HG03060 (cell line): ENCODE measurements around the gene NELFA.

Experiments
- ATAC-seq: cut with Tn5 transposase; IDR thresholded peaks from one replicate; pipeline ENCODE4 v1.9.1; 2021; ENCODE audit warnings: low read depth, moderate number of reproducible peaks; ENCODE audit not compliant: unreplicated experiment

Gene NELFA

DNA sequence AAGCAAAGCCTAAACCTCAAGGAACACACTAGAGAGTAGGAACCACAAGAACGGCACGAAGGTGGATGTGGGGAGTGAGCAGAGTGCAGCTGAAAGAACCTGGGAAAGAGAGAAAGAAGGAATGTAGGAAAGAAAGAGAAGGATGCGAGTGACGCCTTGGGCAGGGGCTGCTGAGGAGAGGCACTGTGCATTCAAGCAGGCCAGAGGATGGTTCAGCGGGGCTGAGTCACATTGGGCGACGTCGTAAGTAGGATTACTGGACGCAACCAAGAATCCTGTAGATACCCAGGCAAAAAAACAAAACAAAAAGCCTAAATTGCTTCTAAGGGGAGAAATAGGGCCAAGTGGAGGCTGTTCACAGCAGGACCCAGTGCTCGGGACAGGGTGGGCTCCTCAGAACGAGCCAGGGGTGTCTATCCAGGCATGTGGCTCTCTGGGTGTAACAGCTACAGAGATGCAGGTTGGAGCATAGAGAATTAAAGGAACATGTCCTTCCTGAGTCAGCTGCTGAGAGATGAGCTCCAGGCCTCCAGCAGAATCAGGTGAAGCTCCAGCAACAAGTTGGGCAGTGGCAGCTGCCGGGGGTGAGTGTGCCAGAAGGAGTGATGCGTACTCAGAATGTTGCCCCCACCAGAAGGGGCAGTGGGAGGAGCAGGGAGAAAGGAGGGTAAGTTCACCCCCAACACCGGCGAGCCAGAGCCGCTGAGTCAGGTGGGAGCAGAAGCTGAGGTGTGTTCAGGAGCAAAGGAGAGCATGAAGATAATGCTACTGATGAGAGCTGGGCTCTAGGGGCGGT lies 38.6 kb downstream of the NELFA start:
- no peak for ATAC-seq

DNA sequence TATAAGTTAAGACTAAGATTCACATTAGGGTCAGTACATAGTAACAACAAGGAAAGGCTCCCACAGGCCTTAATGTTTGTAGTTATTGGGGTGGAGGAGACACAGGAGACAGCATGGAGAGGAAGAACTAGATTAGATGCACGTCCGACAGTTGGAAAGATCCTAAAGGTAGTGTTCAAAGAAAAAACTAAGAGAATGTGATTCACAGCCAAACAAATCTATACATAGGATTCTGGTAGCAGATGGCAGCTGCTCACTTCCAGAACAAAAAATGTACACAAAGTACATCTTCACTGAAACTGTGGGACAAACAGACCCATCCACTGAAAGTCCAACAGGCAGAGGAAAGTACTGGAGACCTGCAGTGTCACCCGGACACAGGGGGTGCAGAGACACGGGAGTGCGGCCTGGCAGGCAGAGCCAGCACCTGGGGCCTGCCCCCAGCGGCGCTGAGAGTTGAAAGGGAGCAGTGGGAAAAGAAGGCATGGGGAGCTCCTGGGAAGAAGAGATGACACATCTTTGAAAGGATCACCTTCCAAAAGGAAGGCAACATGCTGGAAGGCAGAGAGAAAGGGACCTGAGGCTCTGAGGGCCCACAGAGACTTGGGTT lies 40.0 kb downstream of the NELFA start:
- no peak for ATAC-seq

DNA sequence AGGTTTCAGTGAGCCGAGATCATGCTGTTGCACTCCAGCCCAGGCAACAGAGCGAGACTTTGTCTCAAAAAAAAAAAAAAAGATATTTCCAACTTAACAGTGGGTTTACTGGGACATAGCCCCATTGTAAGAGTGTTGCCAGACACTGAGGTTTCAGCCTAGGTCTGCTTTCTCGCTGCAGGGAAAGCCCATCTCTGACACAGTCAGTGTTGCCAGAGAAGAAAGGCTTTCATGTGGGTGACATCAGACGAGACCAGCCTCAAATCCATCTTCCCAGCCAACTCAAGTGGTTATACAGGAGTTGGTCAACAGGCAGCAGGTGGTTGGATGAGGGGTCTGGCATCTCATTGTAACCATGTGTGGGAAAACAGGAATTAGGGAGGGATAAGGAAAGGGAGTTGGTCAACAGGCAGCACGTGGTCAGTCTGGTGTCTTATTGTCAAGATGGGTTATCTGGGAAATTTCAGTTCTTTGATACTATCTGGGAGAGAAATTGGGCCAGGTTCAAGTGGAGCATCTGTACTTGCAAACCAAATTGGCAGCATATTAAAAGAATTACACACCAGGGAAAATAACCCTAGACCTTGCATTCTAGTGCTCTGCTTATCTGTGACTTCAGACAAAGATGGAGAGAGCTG lies 41.1 kb downstream of the NELFA start:
- ATAC-seq = no peak

DNA sequence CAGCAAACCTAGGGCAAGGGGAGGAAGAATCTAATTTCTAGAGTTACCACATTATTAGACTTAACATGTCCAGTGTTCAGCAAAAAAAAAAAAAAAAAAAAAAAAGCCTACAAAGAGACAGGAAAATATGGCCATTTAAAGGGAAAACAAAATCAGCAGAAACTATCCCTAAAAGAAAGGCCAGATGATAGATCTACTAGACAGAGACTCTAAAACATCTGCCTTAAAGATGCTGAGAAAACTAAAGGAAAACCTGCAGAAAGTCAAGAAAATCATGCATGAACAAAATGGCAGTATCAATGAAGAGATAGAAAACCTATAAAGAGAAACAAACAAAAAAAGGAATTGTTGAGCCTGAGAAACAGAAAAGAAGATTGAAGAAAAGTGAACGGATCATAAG lies 43.8 kb downstream of the NELFA start:
- ATAC-seq = no peak

DNA sequence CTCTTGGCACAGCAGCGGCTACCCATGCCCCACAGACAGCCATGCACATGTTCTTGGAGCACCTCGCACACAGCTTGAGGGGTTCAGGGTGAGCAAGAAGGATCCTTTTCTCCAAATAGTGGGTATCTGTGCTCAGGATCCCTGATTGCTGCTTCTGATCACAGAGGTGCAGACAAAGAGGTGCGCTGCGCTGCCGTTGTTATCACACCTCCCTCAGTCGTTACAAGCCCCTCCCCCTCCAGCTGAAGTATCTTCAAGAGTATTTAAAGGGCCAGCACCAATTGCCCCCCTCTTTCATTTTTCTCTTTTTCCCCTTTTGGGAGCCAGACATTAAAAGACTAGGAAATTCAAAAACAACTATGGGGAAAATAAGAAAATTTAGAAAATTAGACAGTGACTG lies 44.3 kb downstream of the NELFA start:
- no peak for ATAC-seq

DNA sequence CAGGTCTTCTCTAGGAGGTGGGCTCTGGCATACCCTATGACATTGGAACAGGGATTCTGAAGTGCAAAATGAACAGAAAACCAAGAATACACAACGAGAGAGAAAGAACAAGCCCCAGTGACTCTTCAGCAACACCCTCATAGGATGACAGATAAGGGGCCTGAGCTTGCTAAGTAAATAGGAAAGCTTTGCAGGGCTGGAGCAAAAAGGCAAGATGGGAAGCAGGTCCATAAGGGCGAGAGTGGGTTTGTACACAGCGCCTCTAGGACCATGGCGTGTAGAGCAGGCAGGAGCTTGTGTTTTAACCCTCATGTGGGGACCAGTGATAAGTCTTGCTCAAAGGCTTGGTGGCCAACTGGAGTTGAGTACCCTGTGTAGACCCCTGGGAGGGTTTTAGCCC lies 45.8 kb downstream of the NELFA start:
- ATAC-seq = no peak

DNA sequence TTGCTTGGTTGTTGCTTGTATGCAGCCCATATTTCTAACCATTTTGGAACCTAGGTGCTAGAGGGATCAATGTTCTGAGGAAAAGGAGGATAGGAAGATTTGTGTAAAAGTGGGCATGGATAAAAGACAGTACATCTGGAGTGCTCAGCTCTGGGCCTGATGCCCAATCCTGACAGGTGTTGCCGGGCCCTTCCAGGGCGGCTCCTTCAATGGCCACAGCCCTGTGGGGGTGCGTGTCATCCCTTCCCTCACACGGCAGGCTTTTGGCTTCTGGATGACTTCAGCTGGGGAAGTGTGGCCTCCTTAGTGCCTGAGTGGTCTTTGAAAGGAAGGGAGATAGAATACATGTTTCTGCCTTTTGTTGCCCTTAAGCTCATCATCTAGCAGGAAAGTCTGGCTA lies 47.2 kb downstream of the NELFA start:
- ATAC-seq = no peak

DNA sequence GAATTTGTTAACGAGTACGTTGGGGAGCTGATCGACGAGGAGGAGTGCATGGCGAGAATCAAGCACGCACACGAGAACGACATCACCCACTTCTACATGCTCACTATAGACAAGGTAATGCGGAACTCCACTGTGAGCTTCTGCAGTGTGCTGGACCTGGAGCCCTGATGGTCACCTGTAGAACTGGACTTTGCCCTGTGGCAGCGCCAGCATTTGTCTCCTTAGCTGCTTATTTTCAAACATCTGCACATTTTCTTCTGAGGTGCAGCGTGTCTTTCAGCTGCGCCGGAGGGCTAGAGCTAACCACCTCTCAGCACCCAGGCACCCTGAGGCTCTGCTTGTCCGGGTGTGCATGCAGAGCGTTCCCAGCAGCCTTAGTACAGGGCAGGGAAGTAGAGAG lies 47.7 kb downstream of the NELFA start:
- no peak for ATAC-seq

DNA sequence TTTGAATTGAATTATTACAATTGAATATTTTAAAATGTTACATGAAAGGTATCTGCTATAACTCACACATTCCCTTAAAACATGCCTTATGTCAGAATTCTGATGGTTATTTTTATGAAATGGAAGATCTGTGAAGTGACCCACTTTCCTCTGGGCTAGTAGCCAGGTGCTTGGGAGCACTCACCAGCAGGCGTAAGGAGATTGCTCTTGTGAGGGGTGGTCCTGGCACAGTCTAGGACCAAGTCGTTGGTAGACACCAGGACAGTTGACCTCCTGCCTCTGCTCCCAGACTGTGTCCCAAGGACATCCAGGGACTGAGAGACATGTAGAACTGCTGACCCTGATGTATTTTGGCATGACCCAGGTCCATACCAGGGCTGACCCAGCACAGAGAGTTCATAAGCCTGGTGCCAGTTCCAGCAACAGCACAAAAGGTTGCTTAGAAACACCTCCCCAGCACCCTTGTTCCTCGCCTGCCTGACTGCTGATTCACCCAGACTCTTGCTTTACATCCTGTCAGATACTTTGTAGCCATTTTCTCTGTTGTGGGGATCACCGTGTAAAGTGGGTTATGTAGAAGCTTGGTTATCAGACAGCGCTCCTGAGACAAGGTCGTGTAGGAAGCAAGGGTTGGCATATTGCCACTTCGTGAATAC lies 48.5 kb downstream of the NELFA start:
- ATAC-seq = no peak

DNA sequence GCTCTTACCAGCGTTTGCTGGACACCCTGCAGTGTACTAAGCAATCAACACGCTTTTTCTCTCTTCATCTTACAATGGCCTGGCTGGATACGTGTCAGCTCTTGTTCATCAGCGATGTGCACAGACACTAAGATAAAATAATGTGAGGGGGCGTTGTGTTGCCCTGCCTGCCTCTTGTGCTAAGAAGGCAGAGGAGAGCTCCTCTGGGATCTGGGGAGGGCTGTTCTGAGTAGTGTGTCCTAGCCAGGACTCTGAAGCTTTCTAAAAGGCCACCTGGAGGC lies 49.7 kb downstream of the NELFA start:
- no peak for ATAC-seq

DNA sequence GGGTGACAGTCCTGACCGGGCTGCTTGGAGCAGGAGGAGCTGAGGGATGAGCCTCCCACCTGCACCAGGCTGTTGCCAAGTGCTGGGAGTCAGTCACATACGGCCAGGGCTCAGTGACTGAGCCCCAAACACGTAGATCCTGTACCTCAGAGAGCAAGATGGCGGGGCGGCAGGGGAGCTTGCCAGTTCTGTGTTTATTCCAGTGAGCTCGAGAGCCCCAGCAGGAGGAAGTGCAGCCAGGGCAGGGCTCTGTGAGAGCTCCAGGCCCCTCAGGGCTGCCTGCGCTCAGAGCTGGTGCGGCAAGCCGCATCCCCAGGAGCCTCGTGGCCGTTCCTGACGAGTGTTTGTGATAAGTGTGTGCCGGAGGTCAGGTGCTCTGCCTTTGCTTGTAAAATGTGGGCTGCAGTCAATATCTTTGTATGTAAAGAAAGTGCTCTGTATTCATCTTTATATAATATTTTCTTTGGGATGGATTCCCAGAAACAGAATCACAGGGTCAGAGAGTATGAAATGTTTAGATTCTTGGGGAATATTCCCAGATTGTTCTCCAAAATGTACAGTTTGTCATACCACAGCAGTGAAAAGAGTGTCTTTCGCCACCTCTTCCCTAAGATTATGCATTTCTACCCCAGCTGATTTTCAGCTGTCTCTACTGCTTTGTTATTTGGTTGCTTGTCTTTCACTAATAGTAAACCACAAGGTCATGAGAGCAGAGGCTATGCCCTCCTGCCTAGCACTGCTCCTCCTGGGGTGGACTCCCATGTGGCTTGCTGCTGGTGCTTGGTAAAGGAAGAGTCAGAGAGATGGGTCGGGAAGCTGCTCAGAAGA lies 50.3 kb downstream of the NELFA start:
- ATAC-seq = no peak

DNA sequence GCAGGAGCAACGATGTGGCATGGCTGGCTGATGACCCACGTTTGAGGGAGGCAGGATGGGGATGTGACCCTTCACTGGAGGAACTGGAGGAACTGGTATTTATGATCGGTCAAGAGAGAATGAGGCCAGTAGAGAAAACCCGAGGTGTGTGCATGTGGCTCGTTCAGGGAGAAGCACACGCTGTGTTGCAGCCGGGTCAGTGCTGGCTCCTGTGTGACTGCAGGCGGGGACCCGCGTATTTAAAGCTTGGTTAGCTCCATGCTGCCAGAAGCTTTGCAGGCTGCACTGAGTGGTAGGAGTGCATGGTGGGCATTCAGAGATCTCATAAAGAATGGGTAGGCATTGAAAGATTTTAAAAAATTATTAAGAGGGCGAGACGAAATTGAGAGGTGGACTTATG lies 52.1 kb downstream of the NELFA start:
- ATAC-seq = no peak

DNA sequence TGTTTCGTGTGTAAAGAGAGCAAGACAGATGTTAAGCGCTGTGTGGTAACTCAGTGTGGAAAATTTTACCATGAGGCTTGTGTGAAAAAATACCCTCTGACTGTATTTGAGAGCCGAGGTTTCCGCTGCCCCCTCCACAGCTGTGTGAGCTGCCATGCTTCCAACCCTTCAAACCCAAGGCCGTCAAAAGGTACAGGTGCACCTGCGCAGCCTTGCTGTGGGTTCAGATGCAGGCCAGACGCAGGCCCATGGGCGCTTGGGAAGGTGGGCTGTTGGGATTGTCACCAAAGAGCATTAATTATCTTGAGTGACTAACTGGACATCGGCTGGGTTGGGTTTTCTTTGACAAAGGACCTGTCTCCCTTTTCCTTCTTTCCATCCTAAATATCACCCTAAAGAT lies 55.4 kb downstream of the NELFA start:
- ATAC-seq = no peak

DNA sequence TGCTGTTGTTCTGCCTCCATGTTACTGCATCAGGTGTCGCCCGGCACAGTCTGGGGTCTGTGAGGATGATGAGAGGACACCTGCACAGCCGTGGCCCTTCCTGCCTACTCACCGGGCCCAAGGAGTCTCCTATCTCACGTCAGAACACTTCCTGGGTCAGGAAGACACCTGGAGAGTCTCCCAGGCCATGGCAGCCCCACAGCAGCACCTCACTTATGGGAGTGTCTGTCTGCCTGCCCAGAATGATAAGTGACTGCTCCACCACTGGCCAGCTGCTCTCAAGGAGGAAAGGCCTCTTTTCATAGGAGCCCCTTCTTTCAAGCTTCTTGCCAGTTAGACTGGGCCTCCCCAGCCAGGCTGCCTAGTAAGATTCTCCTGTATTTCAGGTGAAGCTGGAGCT lies 56.1 kb downstream of the NELFA start:
- no peak for ATAC-seq

DNA sequence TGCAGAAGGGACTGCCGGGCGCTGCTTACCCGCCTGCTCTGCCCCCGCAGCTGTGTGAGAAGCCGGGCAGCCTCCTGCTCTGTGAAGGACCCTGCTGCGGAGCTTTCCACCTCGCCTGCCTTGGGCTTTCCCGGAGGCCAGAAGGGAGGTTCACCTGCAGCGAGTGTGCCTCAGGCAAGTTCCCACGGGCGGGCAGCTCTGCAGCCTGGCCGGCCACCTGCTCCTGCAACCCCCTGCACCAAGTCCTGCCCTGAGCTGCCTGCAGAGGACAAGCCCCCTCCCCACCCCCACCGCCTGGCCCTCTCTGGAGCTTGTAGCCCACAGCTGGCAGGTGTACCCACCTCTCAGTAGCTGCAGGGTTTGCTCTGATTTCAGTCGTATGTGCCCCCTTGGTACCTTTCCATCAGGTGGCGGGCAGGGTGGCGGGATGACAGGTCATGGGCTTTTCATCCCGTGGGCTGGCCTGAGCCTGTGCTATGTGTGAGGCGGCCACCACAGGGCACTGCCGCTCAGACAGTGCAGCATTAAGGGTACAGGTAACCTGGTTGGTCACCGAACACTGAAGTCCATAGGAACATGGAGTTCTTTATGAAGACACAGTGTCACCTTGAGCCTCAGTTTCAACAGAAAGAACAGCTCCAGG lies 56.6 kb downstream of the NELFA start:
- no peak for ATAC-seq

DNA sequence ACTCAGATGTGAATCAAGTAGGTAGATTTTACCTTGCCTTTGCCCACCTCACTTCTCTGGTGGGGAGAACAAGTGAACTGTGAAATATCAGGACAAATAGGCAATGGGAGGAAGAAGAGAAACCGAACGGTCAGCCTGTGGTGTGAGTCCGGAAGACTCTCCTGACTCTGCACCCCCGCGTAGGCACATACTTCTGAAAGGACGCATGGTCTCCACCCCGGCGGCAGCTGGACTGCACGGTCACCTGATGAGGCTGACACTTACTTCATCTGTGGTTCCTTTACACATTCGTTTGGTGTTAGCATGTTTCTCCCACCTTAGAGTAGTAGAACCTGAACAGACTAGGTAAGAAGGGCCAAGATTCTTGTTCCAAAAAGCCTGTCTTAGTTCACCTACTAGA lies 58.4 kb downstream of the NELFA start:
- no peak for ATAC-seq

DNA sequence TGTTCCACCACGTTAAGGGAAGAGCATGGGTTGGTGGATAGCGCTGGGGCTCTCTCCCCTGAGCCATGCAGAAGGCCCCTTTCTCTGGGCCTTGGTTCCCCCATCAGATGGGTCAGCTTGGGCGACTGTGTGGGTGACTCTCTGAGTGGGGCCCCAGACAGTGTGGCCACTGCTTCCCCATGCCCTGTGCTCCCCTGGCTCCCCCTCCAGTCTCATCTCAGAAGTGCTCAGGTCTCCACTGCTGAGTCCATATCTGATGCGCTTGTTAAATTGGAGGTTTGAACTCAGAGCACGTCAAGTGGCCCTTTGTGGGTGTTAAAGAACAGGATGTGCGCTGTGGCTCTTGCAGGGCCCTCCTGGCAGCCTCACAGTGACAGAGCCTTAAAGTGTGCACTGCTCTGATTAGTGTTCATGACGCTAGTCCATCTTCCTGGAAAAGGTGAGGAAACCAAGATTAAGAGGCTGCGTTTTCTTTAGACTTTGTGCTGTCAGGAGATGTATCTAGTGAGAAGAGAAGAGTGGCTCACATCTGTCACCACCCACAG lies 59.8 kb downstream of the NELFA start:
- no peak for ATAC-seq

DNA sequence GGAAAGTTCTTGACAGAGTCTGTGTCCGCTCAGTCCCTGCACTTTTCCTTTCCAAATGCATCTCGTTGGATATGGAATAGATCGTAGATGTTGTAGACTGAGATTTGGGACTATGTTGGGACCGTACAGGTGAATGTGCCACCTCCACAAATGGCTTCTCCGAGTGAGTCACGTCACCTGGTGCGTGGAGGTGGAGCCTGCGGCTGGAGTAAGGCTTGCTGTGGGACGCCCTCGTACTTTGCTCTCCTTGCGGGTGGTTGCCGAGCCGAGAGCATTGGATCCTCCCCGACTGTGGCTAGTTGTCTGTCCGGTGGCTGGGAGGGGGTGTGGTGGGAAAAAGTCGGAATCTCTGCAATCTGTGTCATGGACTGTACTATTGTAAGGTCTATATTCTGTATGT lies 60.5 kb downstream of the NELFA start:
- ATAC-seq = no peak

DNA sequence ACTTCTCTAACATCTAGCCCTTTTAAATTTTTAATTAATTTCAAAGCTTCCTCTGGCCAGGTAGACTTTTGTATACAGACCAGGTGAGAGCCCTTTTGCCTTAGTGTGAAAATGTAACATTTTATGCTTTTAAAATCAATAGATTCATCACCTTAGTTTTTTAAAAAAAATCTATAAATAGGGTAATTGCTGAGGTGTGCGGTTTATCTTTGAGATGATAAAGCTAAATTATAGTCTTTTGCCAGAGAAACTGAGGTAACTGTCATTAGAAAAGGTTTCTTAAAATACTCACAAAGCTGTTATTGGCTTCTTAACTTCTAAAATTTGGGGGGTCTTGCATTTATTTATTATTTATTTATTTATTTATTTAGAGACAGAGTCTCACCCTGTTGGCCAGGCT lies 62.9 kb downstream of the NELFA start:
- no peak for ATAC-seq
